ENCODE measurements around the gene MKLN1. TPM values are rescaled to one million over a fixed set of nuclear protein-coding genes. Genes with fewer than 3 reads are reported as not detected.
"Not testable (repeated sequence)": the region's sequence is repeated elsewhere in the genome, so short reads cannot be mapped to it uniquely, and the experiment has no call there.

MKLN1 gene
- total RNA-seq, 1 donor from 2014 or later, result 45.4 TPM

GRCh38 chr7:131381069-131381838 is 53.6 kb downstream of the MKLN1 start:
- no peak for DNase-seq (ENCODE audit: low spot score)
- intact Hi-C loops (cut with DNase I), result no loop called here

DNA sequence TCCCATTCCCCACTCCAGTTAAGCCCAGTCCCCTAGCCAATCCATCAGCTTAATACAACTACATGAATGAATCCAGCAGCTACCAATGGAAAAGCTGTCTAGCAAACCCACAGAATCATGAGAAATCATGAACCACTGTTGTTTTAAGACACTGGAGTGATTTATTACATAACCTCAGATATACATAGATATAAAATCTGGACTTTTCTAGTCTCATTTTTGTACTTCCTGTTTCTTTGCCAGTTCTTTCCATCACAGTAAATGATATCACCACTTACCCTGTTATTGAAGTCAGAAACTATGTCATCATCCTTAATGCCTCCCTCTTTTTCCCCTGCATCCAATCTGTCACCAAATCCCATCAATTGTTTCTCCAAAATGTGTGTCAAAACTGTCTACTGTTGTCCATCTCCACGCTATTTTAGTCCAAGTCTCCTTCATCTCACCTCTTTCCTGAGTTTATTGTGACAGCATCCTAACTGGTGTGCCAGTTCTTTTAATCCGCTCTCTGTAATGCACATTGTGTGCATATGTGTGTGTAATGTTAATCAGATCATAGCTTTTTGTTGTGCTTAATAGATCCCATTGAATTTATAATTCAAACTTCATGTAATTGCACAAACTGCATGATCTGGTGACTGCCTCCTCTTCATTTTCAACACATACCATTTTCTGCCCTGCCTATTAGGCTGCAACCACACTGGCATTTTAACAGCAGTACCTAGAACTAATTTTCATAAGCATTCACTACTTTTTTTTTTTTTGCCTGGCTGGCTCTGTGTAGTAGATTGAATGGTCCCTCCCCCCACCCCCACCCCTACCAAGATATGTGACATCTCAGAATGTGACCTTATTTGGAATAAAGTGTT is 56.0 kb downstream of the MKLN1 start:
- DNase-seq (ENCODE audit: low spot score), result no peak

GRCh38 chr7:131384286-131384635 is 56.6 kb downstream of the MKLN1 start:
- no peak for DNase-seq (ENCODE audit: low spot score)

More for the DNA sequence above, 56.0 kb downstream of the MKLN1 start:
- intact Hi-C loops (cut with DNase I), result no loop called here

DNA sequence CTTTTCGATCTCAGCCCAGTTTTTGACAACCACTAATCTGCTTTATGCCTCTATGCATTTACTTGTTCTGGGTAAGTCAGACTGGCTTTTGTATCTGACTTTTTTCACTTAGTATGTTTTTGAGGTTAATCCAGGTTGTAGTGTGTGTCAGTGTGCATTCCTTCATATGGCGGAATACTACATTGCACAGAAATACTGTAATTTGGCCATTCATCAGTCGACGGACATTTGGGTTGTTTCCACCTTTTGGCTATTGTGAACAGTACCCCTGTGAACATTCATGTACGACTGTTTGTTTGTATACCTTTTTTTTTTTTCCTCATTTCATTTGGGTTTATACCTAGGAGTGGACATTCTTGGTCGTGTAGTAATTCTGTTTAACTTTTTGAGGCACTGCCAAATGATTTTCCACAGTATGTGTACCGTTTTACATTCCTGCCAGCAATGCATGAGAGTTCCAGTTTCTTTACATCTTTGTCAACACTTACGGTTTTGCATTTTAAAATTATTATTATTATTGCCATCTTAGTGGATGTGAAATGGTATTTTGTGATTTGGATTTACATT is 57.4 kb downstream of the MKLN1 start:
- DNase-seq (ENCODE audit: low spot score), result no peak
- intact Hi-C loops (cut with DNase I), result no loop called here

More at GRCh38 chr7:131384286-131384635, 56.6 kb downstream of the MKLN1 start:
- intact Hi-C loops (cut with DNase I), result no loop called here

- DNase-seq (ENCODE audit: low spot score), result no peak
- intact Hi-C loops (cut with DNase I), result no loop called here
These were observed 60.5 kb downstream of the MKLN1 start for GRCh38 chr7:131388126-131388525.

GRCh38 chr7:131390275-131390674 is 62.6 kb downstream of the MKLN1 start:
- no peak for DNase-seq (ENCODE audit: low spot score)
- intact Hi-C loops (cut with DNase I), result no loop called here

- no peak for DNase-seq (ENCODE audit: low spot score)
- intact Hi-C loops (cut with DNase I), result no loop called here
These were observed 63.5 kb downstream of the MKLN1 start for GRCh38 chr7:131391145-131391544.

DNA sequence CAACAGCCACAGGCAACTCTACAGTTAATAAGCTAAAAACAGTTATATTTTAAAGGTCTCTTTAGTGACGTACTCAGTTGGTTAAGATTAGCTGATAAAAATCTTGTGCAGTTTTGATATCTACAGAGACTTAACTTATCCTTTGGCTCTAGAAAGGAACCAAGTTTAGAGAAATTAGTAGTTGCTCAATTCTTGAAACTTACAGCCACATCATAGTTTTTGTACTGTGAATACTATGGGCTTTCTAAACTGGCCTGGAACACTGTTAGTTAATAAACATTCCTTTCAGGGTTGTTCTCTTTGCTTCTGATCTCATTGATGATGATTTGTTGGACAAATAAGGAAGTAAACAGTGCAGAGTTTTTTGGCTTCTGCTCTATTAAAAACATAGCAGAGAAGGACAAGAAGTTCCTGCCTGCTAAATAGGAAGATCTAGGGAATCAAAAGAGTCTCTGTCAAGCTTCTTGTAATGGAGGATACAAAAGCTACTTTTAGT is 73.1 kb downstream of the MKLN1 start:
- intact Hi-C loops (cut with DNase I), result no loop called here
- DNase-seq (ENCODE audit: low spot score), result no peak

DNA sequence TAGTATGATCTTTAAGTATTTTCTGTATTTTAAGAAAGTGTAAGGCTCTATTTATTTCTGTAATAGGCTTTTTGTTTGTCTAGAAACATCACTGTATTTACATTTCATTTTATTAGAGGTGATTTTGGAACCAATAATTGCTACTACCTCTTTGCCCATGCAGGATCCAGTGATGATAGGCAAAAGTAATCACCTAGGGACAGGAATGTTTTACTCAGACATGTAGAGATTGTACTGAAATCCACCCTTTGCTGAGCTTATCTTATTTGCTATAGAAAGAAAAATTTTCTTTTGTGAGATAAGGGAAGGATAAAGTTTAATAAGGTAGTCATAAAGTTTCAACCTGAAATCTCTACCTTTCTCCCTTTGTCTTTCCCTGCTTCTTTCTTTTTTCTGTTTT is 73.5 kb downstream of the MKLN1 start:
- intact Hi-C loops (cut with DNase I), result no loop called here
- DNase-seq (ENCODE audit: low spot score), result no peak

- intact Hi-C loops (cut with DNase I), result no loop called here
- DNase-seq (ENCODE audit: low spot score), result no peak
These were observed 75.6 kb downstream of the MKLN1 start for GRCh38 chr7:131403322-131403721.

DNA sequence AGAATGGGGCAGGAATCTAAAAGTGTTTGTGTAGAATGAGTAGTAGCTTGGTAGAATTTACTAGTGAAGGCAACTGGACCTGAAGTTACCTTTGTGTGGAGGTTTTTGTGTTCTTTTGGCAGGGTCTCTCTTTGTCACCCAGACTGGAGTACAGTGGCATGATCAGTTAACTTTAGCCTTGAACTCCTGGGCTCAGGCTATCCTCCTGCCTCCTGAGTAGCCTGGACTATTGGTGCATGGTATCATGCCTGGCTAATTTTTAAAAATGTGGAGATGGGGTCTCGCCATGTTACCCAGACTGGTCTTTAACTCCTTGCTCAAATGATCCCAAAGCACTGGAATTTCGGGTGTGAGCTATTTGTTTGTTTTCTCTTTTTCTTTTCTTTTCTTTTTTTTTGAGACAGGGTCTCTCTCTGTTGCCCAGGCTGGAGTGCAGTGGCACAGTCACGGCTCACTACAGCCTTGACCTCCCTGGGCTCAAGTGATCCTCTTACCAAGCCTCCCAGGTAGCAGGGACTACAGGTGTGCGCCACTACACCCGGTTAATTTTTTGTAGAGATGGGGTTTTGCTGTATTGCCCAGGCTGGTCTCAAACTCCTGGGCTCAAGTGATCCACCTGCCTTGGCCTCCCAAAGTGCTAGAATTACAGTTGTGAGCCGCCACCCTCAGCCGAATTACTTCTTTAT is 76.7 kb downstream of the MKLN1 start:
- intact Hi-C loops (cut with DNase I), result no loop called here
- no peak for DNase-seq (ENCODE audit: low spot score)

DNA sequence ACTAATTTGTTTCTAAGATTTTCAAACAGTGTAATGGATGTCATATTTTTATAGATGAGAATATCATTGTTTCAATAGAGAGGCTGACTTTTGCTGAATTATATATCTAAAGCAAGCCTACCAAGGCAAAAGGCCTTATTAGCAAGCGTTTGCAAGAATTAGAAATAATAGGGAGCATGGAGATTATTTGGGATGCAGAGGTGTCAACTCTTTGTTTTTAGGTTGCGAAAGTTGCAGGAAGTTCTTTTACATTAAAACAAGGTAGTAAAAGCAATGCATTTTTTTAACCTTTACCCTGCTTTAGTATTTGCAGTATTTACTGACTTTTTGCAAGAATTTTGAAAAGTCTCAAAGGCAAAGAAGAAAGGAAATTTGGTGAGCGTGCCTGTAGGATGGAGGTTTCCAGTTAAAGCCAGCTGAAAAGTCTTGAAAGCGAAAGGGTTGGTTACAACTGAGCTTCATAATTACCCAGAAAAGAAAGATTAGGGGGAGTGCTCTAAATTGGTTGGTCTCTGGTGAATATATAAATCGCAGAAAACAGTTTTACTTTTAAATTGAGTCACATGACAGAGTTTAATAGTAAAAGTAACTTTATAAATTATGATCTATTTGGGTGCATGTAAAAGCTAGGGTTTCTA is 81.6 kb downstream of the MKLN1 start:
- no peak for DNase-seq (ENCODE audit: low spot score)
- intact Hi-C loops (cut with DNase I), result no loop called here

DNA sequence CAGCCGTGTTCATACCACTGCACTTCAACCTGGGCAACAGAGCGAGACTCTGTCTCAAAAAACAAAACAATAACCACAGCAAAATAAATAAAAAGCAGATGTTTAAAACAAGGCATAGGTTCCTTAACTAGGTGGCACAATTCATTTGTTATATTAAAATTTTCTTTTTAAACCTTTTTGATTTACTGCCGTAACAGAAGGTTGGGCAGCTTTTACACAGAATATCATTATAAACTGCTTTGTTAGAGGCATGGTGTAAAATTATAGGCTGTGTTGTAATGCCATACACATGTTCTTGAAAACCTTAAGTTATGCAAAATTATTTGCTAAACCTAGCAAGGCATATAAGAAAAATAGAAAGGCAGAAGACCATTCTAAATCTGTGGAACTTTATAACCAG is 84.4 kb downstream of the MKLN1 start:
- intact Hi-C loops (cut with DNase I), result no loop called here
- no peak for DNase-seq (ENCODE audit: low spot score)

DNA sequence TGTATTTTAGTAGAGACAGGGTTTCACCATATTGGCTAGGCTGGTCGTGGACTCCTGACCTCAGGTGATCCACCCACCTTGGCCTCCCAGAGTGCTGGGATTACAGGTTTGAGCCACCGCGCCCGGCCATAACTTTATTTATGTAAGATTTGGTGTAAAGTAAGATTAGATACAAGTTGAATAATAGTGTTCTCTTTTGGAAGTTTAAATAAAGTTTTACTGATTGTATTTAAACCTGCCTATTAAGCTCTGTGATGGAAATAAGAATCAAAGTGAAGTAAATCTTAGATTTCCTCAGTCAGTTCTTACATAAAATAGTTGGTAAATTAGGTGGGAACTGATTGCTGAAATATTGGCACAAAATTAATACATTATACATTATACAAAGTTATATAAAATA is 86.0 kb downstream of the MKLN1 start:
- DNase-seq (ENCODE audit: low spot score), result no peak
- intact Hi-C loops (cut with DNase I), result no loop called here

GRCh38 chr7:131424219-131424822 is 96.6 kb downstream of the MKLN1 start:
- no peak for DNase-seq (ENCODE audit: low spot score)
- intact Hi-C loops (cut with DNase I), result loop anchor here (2.0 kb wide), 1 partner anchor 352 kb away; no protein-coding TSS in a partner anchor

DNA sequence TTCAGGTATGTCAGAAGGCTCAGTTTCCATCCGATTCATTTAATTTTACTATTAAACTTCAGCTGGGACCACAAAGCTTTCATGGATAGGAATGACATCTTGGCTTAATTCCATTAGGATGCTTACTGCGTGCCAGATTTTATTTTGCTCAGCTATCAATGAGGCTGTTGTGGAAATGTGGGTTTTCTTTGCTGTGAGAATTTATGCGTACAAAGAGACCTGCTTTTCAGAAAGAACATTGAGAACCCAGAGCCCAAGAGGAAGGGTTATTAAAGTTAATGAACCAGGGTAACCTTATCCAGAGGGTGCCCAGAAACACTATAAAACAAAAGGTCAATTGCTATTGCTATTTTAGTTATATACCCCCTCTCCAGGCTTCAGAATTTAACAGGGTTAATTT is 98.3 kb downstream of the MKLN1 start:
- intact Hi-C loops (cut with DNase I), result loop anchor here (2.0 kb wide), 1 partner anchor 353 kb away; no protein-coding TSS in a partner anchor

GRCh38 chr7:131430826-131431225 is 103.2 kb downstream of the MKLN1 start:
- intact Hi-C loops (cut with DNase I); DNase-seq (ENCODE audit: low spot score): not testable (repeated sequence)

More for the DNA sequence above, 98.3 kb downstream of the MKLN1 start:
- no peak for DNase-seq (ENCODE audit: low spot score)

DNA sequence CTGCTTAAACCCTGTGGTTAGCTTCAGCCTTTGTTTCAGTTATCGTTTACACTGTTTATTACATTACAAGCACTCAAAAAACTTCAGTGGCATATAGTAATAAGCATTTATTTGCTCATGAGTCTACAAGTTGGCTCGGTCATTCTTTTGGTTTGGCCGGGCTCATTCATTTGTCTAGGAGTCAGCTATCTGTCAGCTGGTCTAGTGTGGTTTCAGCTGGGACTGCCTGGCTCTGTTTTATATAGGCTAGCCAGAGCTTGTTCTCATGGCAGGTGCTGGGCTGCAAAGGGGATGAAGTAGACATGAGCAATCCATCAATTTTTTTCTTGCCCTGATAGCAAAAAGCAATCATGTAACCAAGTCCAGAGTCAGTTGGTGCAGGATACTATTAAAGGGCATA is 103.6 kb downstream of the MKLN1 start:
- no peak for DNase-seq (ENCODE audit: low spot score)
- intact Hi-C loops (cut with DNase I), result no loop called here

DNA sequence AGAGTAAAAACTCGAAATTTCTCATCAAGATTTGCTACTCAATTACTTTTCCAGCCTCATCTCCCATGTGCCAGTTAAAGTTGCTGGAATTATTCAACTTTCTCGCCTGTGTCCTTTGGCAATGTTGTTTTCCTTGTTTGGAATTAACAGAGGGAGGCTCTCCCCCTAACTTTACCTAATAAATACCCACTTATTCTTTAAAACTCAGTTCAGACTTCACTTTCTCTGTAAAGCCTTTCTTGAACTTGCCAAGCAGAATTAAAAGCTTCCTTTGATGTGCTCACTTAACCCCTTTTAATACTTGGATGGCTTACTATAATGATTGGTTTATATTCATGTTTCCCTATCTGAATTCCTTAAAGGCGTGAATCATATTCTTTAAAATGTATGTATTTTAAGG is 104.1 kb downstream of the MKLN1 start:
- no peak for DNase-seq (ENCODE audit: low spot score)
- intact Hi-C loops (cut with DNase I), result no loop called here
